Right cardiac atrium (tissue), 5 donors: ENCODE results near the gene BLTP3A. TPM values are rescaled to one million over a fixed set of nuclear protein-coding genes. Genes with fewer than 3 reads are reported as not detected.

Experiments
- ATAC-seq, 2 donors: fragments of 200-7000 bp; cut with Tn5 transposase; one replicate each; pipeline versions ENCODE4 v1.8.0 to v1.9.1; 2020; ENCODE audit warnings: moderate library complexity in 2 of 2, mild to moderate bottlenecking in 1 of 2
- DNase-seq, 3 donors: peaks; one replicate each; pipeline ENCODE4 v3.0.0-alpha.2; 2020
- H3K27ac ChIP-seq: one replicate; pipeline ENCODE4 v1.5.1; 2013; ENCODE audit warnings: mild to moderate bottlenecking, low read length, control low read depth, moderate library complexity
- H3K27me3 ChIP-seq: one replicate; pipeline ENCODE4 v1.6.1; 2013; ENCODE audit not compliant: control insufficient read depth, insufficient read depth
- H3K4me1 ChIP-seq: one replicate; pipeline ENCODE4 v1.6.1; 2013; ENCODE audit warnings: low read length; ENCODE audit not compliant: control insufficient read depth, insufficient read depth
- H3K4me3 ChIP-seq: one replicate; pipeline ENCODE4 v1.5.1; 2013; ENCODE audit warnings: low read length, control low read depth
- H3K9me3 ChIP-seq: one replicate; pipeline ENCODE4 v1.6.1; 2013; ENCODE audit warnings: low read length; ENCODE audit not compliant: control insufficient read depth
- WGBS: extraction: QIAGEN DNeasy Blood & Tissue Kit; methylation state at CpG from one replicate; pipeline ENCODE4 v1.1.7; 2013; 5-methylcytosine and 5-hydroxymethylcytosine counted together
- intact Hi-C, 4 donors: fragments of 100-400 bp; cut with DNase I; formaldehyde crosslinking; loops; one replicate each; pipeline versions ENCODE4 v1.11.0 to v1.14.0; 2022 to 2023
- polyA plus RNA-seq: library from polyadenylated mRNA; stranded (reverse); fragments of 200-250 nt; gene quantifications from one replicate; pipeline ENCODE4 v1.2.3, GENCODE V29; 2013
- total RNA-seq, 4 donors: library from RNA; stranded (reverse); fragmentation: NEBNext Ultra II Directional; extraction: Animal tissue kit (Norgen Biotek cat#: 25700); gene quantifications; one replicate each; pipeline ENCODE4 v1.2.1, GENCODE V29; 2021
- donor health status: healthy with polysubstance abuse.
- donor health status: DM: no; HTN: yes; CAD: no.
- donor health status: DM: no; HTN: no; CAD: no.
- donor health status: DM: no; HTN: yes; CAD: no; lungs with severe emphysema.
- donor health status: DM: yes; HTN: yes; CAD: no.

BLTP3A gene
- total and polyA plus RNA-seq, 5 donors = 4.4 to 18.8 (median 17.5) TPM

DNA sequence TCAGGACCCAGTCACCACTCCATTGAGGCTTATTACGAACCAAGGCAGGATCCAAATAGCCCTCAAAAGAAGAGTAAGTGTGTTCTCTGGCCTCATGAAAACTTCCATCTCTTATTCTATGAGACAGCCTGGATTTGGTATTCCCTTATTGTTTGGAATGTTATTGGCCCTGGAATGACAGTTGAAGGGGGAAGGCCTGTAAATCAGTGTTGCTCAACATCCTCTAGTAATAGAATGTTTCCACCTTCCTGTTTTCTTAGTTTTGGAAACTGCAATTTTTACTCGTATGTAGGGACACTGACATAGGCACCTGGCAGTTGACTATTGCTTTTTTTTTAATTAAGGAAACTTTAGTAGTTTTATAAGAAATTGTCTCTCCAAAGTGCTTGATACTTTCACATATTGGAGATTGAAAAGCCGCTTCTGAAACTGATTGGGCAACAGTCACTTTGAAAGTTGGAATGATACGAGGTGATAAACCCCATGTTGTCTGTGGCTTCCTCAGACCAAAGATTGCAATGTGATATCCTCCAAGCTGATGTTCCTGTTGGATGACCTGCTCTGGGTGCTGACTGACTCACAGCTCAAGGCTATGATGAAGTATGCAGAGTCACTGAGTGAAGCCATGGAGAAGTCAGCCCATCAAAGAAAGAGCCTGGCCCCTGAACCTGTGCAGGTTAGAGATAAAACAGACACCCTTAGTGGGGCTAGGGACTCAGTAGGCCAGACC is 43.1 kb downstream of the BLTP3A start:
- no peak for DNase-seq
- no peaks in the 10 kb centered on the region for H3K4me1 ChIP-seq
- H3K27ac ChIP-seq = no peak overlapping the region
- H3K4me3 ChIP-seq = no peak overlapping the region
- ATAC-seq = no peak
- WGBS = 82% methylated on average over 4 of the region's 4 CpGs
- H3K27me3 ChIP-seq = no peaks in the 10 kb centered on the region
- intact Hi-C loops = no loop called here
- no peaks in the 10 kb centered on the region for H3K9me3 ChIP-seq

DNA sequence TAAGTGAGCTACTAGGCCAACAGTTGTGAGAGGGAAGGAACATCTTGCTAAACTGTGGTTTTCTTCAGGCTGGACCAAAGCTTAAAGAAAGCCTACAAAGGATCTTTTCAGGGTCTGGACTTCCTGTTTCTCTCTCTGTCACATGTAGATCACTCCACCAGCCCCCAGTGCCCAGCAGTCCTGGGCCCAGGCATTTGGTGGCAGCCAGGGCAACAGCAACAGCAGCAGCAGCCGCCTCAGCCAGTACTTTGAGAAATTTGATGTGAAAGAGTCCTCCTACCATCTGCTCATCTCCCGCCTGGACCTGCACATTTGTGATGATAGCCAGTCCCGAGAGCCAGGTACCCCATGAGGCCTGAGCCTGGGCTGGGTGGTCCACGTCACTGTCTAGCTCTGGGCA is 44.1 kb downstream of the BLTP3A start:
- no peaks in the 10 kb centered on the region for H3K27me3 ChIP-seq
- no peaks in the 10 kb centered on the region for H3K9me3 ChIP-seq
- H3K4me3 ChIP-seq = no peak overlapping the region
- no peaks in the 10 kb centered on the region for H3K4me1 ChIP-seq
- 89% methylated on average over 4 of the region's 4 CpGs for WGBS
- no peak overlapping the region for H3K27ac ChIP-seq
- intact Hi-C loops = no loop called here
- DNase-seq (no peak), ATAC-seq (no peak)

DNA sequence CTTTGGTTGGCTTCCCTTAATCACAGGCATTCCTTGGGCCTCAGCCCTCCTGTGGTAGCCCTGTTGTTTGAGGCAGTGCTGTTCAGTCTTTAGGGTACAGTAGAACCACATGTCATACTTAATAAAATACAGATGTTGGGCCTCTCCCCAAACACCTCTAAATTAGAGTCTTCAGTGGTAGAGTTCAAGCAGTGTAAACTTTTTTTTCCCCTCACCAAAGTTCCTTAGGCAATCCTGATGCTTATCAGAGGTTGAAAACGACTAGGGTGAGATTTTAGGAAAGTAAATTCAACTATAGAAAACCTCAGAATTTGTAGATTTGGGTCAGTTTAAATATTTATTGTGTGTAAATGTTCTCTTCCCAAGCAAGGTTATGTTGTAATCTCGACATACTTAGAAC is 44.6 kb downstream of the BLTP3A start:
- ATAC-seq (no peak), DNase-seq (no peak)
- intact Hi-C loops = no loop called here
- no peaks in the 10 kb centered on the region for H3K4me1 ChIP-seq
- WGBS = 81% methylated on average over 2 of the region's 2 CpGs
- H3K4me3 ChIP-seq = no peak overlapping the region
- no peaks in the 10 kb centered on the region for H3K9me3 ChIP-seq
- H3K27ac ChIP-seq = no peak overlapping the region
- H3K27me3 ChIP-seq = no peaks in the 10 kb centered on the region

DNA sequence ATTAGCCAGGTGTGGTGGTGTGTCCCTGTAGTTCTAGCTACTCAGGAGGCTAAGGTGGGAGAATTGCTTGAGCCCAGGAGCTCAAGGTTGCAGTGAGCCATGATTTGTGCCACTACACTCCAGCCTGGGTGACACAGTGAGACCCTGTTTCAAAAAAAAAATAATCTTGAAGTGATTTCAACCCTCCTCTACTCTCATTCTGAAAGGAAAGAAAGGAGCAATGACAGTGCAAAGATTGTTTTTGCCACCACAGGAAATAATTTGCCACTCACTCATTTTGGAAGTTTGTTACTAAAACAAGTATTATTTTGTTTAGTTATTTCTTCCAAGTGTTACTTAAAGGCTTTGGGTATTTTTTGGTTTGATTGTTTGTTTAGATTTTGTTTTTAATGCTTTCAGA is 45.6 kb downstream of the BLTP3A start:
- intact Hi-C loops = no loop called here
- no peak overlapping the region for H3K4me3 ChIP-seq
- ATAC-seq (no peak), DNase-seq (no peak)
- no peak overlapping the region for H3K27ac ChIP-seq
- H3K9me3 ChIP-seq = no peaks in the 10 kb centered on the region
- no peaks in the 10 kb centered on the region for H3K4me1 ChIP-seq
- H3K27me3 ChIP-seq = no peaks in the 10 kb centered on the region

DNA sequence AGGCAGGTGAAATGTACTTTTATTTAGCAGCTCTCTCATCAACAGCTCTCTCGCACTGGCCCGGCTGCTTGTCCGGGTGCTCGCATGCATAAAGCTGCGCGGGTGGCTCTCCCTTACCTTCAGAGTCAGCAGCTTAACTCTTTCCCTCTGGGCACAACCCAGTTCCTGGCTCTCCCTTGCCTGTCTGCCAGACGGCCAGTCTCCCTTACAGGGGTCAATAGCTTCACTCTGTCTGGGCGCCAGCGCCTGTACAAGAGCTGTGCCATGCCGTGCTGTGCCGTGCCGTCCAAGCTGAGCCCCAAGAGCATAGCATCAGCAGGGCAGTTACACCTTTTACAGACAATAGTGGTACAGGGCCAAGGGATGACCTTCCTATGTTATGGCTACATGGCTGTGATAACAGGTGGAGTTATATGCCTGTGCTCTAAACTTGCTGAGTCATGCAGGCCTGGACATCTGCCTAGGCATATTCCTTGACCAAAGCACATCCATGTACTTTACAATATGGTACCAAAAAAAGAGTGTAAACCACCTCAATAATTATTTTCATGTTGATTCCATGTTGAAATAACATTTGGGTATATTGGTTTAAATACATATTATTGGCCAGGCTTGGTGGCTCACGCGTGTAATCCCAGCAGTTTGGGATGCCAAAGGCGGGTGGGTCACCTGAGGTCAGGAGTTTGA is 47.9 kb downstream of the BLTP3A start:
- WGBS = 94% methylated on average over 15 of the region's 15 CpGs
- DNase-seq (peak in 2 of 3 donors; percentile 42 to 55), ATAC-seq (no peak)
- Histone ChIP-seq H3K9me3 (no peaks in the 10 kb centered on the region), H3K4me1 (no peaks in the 10 kb centered on the region), H3K4me3 (no peak overlapping the region), H3K27ac (no peak overlapping the region), H3K27me3 (no peaks in the 10 kb centered on the region)
- intact Hi-C loops = no loop called here

Other genes starting within 250 kb of the BLTP3A start
- under 1 TPM in 2 of 4 donors, not detected in 2; 0.11 to 0.17 TPM for gene SPDEF, start 235.8 kb upstream of the BLTP3A start, total RNA-seq
- 0.14 TPM for gene SPDEF, start 235.8 kb upstream of the BLTP3A start, polyA plus RNA-seq
- gene ILRUN, start 95.3 kb upstream of the BLTP3A start, total RNA-seq = 100 to 1,000 TPM; 120 to 150 (median 134) TPM
- 116 TPM for gene ILRUN, start 95.3 kb upstream of the BLTP3A start, polyA plus RNA-seq
- 100 to 1,000 TPM in 3 of 4 donors, 10 to 100 TPM in 1; 88.3 to 155 (median 120) TPM for gene SNRPC, start 34.6 kb upstream of the BLTP3A start, total RNA-seq
- gene SNRPC, start 34.6 kb upstream of the BLTP3A start, polyA plus RNA-seq = 236 TPM
- 10 to 100 TPM; 18.0 to 23.0 (median 19.3) TPM for gene TAF11, start 96.0 kb downstream of the BLTP3A start, total RNA-seq
- gene TAF11, start 96.0 kb downstream of the BLTP3A start, polyA plus RNA-seq = 25.1 TPM
- 10 to 100 TPM; 26.1 to 28.5 (median 27.1) TPM for gene ANKS1A, start 97.2 kb downstream of the BLTP3A start, total RNA-seq
- 11.5 TPM for gene ANKS1A, start 97.2 kb downstream of the BLTP3A start, polyA plus RNA-seq